ENCODE measurements around the gene ATAD3B.
A peak's percentile ranks its signal among the peaks of the same experiment; 100 is the strongest.

The ATAD3B gene

DNA sequence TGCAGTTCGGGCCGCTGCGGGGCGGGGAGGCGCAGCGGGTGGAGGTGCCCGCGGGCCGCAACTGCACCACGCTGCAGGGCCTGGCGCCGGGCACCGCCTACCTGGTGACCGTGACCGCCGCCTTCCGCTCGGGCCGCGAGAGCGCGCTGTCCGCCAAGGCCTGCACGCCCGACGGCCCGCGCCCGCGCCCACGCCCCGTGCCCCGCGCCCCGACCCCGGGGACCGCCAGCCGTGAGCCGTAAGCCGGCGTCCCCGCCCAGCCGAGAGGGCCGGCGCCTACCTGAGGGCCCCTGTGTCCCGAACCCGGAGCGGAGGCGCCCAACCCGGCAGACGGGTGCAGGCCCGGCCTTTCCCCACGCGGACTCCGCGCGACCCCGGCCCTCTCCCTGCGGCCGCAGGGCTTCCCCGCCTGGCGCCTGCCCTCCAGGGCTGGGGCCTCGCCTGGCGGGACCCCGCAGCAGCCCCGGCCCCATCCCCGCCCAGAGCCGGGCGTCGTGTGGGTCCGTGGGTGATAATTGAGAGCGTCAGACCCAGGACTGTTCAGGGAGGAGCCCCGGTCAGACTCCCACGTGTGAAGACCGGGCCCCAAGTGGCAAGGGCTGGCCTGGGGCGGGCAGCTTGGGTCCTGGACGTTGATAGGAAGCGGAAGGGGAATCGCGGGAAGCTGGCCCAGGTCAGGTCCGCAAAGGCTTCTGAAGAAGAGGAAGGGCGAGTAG, 31.9 kb upstream of the ATAD3B start:
- Histone ChIP-seq H3K27me3 (ENCODE audit: insufficient read depth, poor library complexity, severe bottlenecking) (peaks cover 10% of the 10 kb centered on the region), H3K27ac (replicated peaks) (no peak overlapping the region), H3K4me3 (replicated peaks; ENCODE audit: insufficient read depth, low read length) (no peak overlapping the region)
- TF ChIP-seq REST (IDR thresholded peaks at IDR 0.05; ENCODE audit: insufficient replicate concordance, low read depth): no peak
- DNase-seq (ENCODE audit: low read depth in 1 of 2, low spot score in 1 of 2): no peak

DNA sequence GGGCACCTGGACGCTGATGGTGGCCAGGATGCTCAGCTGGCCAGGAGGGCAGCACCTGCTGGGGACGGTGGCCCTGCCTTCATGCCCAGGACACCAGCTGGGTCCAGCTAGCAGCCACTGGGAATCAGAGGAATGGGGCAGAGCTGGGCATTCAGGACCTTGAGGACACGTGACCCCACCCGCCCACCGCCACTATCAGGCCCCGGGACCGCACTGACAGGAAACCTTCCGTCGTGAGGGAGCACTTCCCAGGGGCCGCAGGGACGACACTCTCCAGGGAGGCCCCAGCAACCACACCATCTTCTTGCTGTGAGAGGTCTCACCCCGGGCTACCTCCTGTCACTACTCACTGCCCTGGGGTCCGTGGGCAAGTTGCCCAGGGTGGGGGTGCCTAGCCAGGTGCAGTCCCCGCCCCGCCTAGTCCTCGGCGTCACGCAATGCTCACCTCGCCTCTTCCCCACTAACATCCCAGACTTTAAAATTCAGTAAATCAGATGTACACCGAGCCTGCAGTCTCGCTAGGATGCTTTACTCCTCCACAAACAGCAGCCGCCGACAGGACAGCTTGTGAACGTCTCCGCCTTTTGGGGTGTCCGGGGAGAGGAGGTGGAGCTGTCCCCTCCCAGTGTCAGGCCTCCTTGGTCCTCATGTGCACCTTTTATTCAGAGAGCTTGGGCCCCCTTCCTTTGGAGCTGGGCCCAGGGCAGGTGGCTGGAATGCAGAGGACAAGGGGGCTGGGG, 31.1 kb upstream of the ATAD3B start:
- Histone ChIP-seq H3K27me3 (ENCODE audit: insufficient read depth, poor library complexity, severe bottlenecking) (peaks cover 4% of the 10 kb centered on the region), H3K27ac (replicated peaks) (no peak overlapping the region), H3K4me3 (replicated peaks; ENCODE audit: insufficient read depth, low read length) (no peak overlapping the region)
- DNase-seq (ENCODE audit: low read depth in 1 of 2, low spot score in 1 of 2): no peak
- TF ChIP-seq POLR2AphosphoS5 (IDR thresholded peaks at IDR 0.05; ENCODE audit: low read depth) (no peak), REST (IDR thresholded peaks at IDR 0.05; ENCODE audit: insufficient replicate concordance, low read depth) (no peak), GABPA (IDR thresholded peaks at IDR 0.05; ENCODE audit: low read depth) (no peak), SPI1 (IDR thresholded peaks at IDR 0.05; ENCODE audit: borderline replicate concordance, low read depth) (no peak)
- TF ChIP-seq, protein P1, sequence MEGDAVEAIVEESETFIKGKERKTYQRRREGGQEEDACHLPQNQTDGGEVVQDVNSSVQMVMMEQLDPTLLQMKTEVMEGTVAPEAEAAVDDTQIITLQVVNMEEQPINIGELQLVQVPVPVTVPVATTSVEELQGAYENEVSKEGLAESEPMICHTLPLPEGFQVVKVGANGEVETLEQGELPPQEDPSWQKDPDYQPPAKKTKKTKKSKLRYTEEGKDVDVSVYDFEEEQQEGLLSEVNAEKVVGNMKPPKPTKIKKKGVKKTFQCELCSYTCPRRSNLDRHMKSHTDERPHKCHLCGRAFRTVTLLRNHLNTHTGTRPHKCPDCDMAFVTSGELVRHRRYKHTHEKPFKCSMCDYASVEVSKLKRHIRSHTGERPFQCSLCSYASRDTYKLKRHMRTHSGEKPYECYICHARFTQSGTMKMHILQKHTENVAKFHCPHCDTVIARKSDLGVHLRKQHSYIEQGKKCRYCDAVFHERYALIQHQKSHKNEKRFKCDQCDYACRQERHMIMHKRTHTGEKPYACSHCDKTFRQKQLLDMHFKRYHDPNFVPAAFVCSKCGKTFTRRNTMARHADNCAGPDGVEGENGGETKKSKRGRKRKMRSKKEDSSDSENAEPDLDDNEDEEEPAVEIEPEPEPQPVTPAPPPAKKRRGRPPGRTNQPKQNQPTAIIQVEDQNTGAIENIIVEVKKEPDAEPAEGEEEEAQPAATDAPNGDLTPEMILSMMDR (IDR thresholded peaks at IDR 0.05; ENCODE audit: insufficient read depth, low read length): no peak

GRCh38 chr1:1441002-1441888, 30.3 kb upstream of the ATAD3B start:
- DNase-seq (ENCODE audit: low read depth in 1 of 2, low spot score in 1 of 2): peak in 1 of 2 experiments; percentile 47
- no peak overlapping the region for H3K4me3 ChIP-seq (replicated peaks; ENCODE audit: insufficient read depth, low read length)
- TF ChIP-seq, protein P1 (IDR thresholded peaks at IDR 0.05; ENCODE audit: insufficient read depth, low read length): peak; percentile 97
- no peak for TF ChIP-seq REST (IDR thresholded peaks at IDR 0.05; ENCODE audit: insufficient replicate concordance, low read depth)
- H3K27me3 ChIP-seq (ENCODE audit: insufficient read depth, poor library complexity, severe bottlenecking): peaks cover under 1% of the 10 kb centered on the region
- no peak overlapping the region for H3K27ac ChIP-seq (replicated peaks)
